HL-60 (cell line): ENCODE data around the gene CNTN2.

Source experiments
- REST ChIP-seq: IDR thresholded peaks from 2 replicates; pipeline ENCODE4 v1.6.1; 2012; ENCODE audit warnings: low read depth; ENCODE audit not compliant: insufficient replicate concordance
- TF ChIP-seq, protein P1 (sequence below): IDR thresholded peaks from one replicate; pipeline ENCODE4 v1.5.1; 2011; ENCODE audit warnings: low read length, control low read depth, inconsistent platforms; ENCODE audit not compliant: insufficient read depth

GRCh38 chr1:205026181-205026580 lies 16.8 kb upstream of the CNTN2 start:
- TF ChIP-seq, protein P1, sequence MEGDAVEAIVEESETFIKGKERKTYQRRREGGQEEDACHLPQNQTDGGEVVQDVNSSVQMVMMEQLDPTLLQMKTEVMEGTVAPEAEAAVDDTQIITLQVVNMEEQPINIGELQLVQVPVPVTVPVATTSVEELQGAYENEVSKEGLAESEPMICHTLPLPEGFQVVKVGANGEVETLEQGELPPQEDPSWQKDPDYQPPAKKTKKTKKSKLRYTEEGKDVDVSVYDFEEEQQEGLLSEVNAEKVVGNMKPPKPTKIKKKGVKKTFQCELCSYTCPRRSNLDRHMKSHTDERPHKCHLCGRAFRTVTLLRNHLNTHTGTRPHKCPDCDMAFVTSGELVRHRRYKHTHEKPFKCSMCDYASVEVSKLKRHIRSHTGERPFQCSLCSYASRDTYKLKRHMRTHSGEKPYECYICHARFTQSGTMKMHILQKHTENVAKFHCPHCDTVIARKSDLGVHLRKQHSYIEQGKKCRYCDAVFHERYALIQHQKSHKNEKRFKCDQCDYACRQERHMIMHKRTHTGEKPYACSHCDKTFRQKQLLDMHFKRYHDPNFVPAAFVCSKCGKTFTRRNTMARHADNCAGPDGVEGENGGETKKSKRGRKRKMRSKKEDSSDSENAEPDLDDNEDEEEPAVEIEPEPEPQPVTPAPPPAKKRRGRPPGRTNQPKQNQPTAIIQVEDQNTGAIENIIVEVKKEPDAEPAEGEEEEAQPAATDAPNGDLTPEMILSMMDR, result no peak
- no peak for TF ChIP-seq REST
